22Rv1 (cell line): ENCODE measurements around the gene GNG4.

Experiments
- ZFX ChIP-seq: fragments of 450-650 bp; IDR thresholded peaks from 2 replicates; pipeline ENCODE4 v1.6.1; 2017; ENCODE audit warnings: antibody characterized with exemption, borderline replicate concordance
- TF ChIP-seq, protein P1 (sequence below): fragments of 450-650 bp; IDR thresholded peaks from 2 replicates; pipeline ENCODE4 v1.5.1; 2017; ENCODE audit warnings: mild to moderate bottlenecking

DNA sequence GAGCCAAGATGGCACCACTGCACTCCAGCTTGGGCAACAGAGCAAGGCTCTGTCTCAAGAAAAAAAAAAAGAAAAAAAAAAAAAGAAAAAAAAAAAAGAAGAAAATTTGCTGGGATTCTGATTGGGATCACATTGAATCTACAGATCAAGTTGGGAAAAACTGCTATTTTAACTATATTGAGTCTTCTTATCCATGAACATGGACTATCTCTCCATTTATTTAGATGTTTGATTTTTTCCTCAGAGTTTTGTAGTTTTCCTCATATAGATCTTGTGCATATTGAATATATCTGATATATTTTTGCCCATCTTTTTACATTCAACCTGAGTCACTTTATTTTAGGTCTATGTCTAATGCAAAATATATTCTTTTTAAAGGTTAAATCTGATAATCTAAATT, 87.0 kb downstream of the GNG4 start:
- TF ChIP-seq, protein P1, sequence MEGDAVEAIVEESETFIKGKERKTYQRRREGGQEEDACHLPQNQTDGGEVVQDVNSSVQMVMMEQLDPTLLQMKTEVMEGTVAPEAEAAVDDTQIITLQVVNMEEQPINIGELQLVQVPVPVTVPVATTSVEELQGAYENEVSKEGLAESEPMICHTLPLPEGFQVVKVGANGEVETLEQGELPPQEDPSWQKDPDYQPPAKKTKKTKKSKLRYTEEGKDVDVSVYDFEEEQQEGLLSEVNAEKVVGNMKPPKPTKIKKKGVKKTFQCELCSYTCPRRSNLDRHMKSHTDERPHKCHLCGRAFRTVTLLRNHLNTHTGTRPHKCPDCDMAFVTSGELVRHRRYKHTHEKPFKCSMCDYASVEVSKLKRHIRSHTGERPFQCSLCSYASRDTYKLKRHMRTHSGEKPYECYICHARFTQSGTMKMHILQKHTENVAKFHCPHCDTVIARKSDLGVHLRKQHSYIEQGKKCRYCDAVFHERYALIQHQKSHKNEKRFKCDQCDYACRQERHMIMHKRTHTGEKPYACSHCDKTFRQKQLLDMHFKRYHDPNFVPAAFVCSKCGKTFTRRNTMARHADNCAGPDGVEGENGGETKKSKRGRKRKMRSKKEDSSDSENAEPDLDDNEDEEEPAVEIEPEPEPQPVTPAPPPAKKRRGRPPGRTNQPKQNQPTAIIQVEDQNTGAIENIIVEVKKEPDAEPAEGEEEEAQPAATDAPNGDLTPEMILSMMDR = no peak
- TF ChIP-seq ZFX = no peak
